ENCODE measurements around the gene NOB1. TPM values are rescaled to one million over a fixed set of nuclear protein-coding genes. Genes with fewer than 3 reads are reported as not detected.

NOB1 gene
- total RNA-seq, 1 experiment from 2014 or later, result 31.9 TPM

- no peaks in the 10 kb centered on the region for H3K9me2 ChIP-seq (replicated peaks; ENCODE audit: low read length)
- H2AFZ ChIP-seq (ENCODE audit: low read length), result no peak overlapping the region
- no peaks in the 10 kb centered on the region for H3K9me3 ChIP-seq (ENCODE audit: low read length)
- H3K9ac ChIP-seq (ENCODE audit: low read length), result no peak overlapping the region
- H3F3A ChIP-seq (ENCODE audit: low read length, unreplicated experiment), result no peaks in the 10 kb centered on the region
- no peaks in the 10 kb centered on the region for H4K20me1 ChIP-seq (ENCODE audit: low read length)
- POLR2A ChIA-PET (ENCODE audit: unreplicated experiment), result no interaction called here
- no TSS peak for BruUV-seq (replicated peaks)
- H3K27me3 ChIP-seq (ENCODE audit: low read length), result no peaks in the 10 kb centered on the region
- no peak for DNase-seq
- no peak overlapping the region for H3K27ac ChIP-seq (ENCODE audit: low read length)
- H3K36me3 ChIP-seq (ENCODE audit: low read depth, low read length), result peaks cover 12% of the 10 kb centered on the region; the same call in 1 of the 2 replicates
- peaks cover 8% of the 10 kb centered on the region for H3K4me1 ChIP-seq (ENCODE audit: insufficient read depth, low read length)
- no peak overlapping the region for H3K4me2 ChIP-seq (ENCODE audit: low read length)
- intact Hi-C loops (cut with micrococcal nuclease), result no loop called here
- H3K79me2 ChIP-seq (ENCODE audit: low read length), result no peaks in the 10 kb centered on the region
- TF ChIP-seq CTCF (conservative IDR thresholded peaks at IDR 0.05; ENCODE audit: low read depth, low read length), result no peak
- TF ChIP-seq EZH2 (IDR thresholded peaks at IDR 0.05; ENCODE audit: low read length, unreplicated experiment), result no peak
- no peak for TF ChIP-seq EZH2phosphoT487 (IDR thresholded peaks at IDR 0.05; ENCODE audit: borderline replicate concordance, low read length)
- CTCF ChIA-PET, result no interaction called here
- ATAC-seq, result no peak
- no peak overlapping the region for H3K4me3 ChIP-seq (ENCODE audit: low read length)
These were observed 51.1 kb downstream of the NOB1 start for GRCh38 chr16:69703638-69704037.

GRCh38 chr16:69701866-69702265 lies 52.9 kb downstream of the NOB1 start:
- no TSS peak for BruUV-seq (replicated peaks)
- CTCF ChIA-PET, result no interaction called here
- H3K79me2 ChIP-seq (ENCODE audit: low read length), result no peaks in the 10 kb centered on the region
- H3K9me2 ChIP-seq (replicated peaks; ENCODE audit: low read length), result no peaks in the 10 kb centered on the region
- H3K9ac ChIP-seq (ENCODE audit: low read length), result no peak overlapping the region
- no peaks in the 10 kb centered on the region for H3K9me3 ChIP-seq (ENCODE audit: low read length)
- no peak overlapping the region for H3K27ac ChIP-seq (ENCODE audit: low read length)
- TF ChIP-seq EZH2phosphoT487 (IDR thresholded peaks at IDR 0.05; ENCODE audit: borderline replicate concordance, low read length), result no peak
- TF ChIP-seq EZH2 (IDR thresholded peaks at IDR 0.05; ENCODE audit: low read length, unreplicated experiment), result no peak
- no peak for TF ChIP-seq CTCF (conservative IDR thresholded peaks at IDR 0.05; ENCODE audit: low read depth, low read length)
- intact Hi-C loops (cut with micrococcal nuclease), result no loop called here
- no peak overlapping the region for H3K4me2 ChIP-seq (ENCODE audit: low read length)
- no peak overlapping the region for H3K4me3 ChIP-seq (ENCODE audit: low read length)
- H4K20me1 ChIP-seq (ENCODE audit: low read length), result no peaks in the 10 kb centered on the region
- POLR2A ChIA-PET (ENCODE audit: unreplicated experiment), result no interaction called here
- no peak for DNase-seq
- H3K4me1 ChIP-seq (ENCODE audit: insufficient read depth, low read length), result peaks cover 7% of the 10 kb centered on the region
- peaks cover 13% of the 10 kb centered on the region; the same call in 1 of the 2 replicates for H3K36me3 ChIP-seq (ENCODE audit: low read depth, low read length)
- no peak overlapping the region for H2AFZ ChIP-seq (ENCODE audit: low read length)
- no peaks in the 10 kb centered on the region for H3F3A ChIP-seq (ENCODE audit: low read length, unreplicated experiment)
- no peaks in the 10 kb centered on the region for H3K27me3 ChIP-seq (ENCODE audit: low read length)
- no peak for ATAC-seq

- Histone ChIP-seq H3F3A (ENCODE audit: low read length, unreplicated experiment) (no peaks in the 10 kb centered on the region), H3K79me2 (ENCODE audit: low read length) (no peaks in the 10 kb centered on the region), H3K9ac (ENCODE audit: low read length) (no peak overlapping the region), H2AFZ (ENCODE audit: low read length) (no peak overlapping the region), H3K4me2 (ENCODE audit: low read length) (no peak overlapping the region), H3K27me3 (ENCODE audit: low read length) (no peaks in the 10 kb centered on the region), H3K9me3 (ENCODE audit: low read length) (no peaks in the 10 kb centered on the region), H3K27ac (ENCODE audit: low read length) (no peak overlapping the region), H3K4me1 (ENCODE audit: insufficient read depth, low read length) (peaks cover 3% of the 10 kb centered on the region), H3K4me3 (ENCODE audit: low read length) (no peak overlapping the region), H3K36me3 (ENCODE audit: low read depth, low read length) (peaks cover 13% of the 10 kb centered on the region; the same call in 1 of the 2 replicates), H3K9me2 (replicated peaks; ENCODE audit: low read length) (no peaks in the 10 kb centered on the region), H4K20me1 (ENCODE audit: low read length) (no peaks in the 10 kb centered on the region)
- BruUV-seq (replicated peaks), result no TSS peak
- CTCF ChIA-PET, result no interaction called here
- TF ChIP-seq EZH2 (IDR thresholded peaks at IDR 0.05; ENCODE audit: low read length, unreplicated experiment), result no peak
- TF ChIP-seq EZH2phosphoT487 (IDR thresholded peaks at IDR 0.05; ENCODE audit: borderline replicate concordance, low read length), result no peak
- intact Hi-C loops (cut with micrococcal nuclease), result no loop called here
- POLR2A ChIA-PET (ENCODE audit: unreplicated experiment), result no interaction called here
- no peak for ATAC-seq
- no peak for DNase-seq
These were observed 53.3 kb downstream of the NOB1 start for GRCh38 chr16:69701452-69701851.

Data from PC-3 (cell line).